HL-60 (cell line): ENCODE measurements around the gene EMILIN1.

Experiments
- POLR2AphosphoS5 ChIP-seq: IDR thresholded peaks from 2 replicates; pipeline ENCODE4 v1.6.1; 2012; ENCODE audit warnings: low read depth
- SPI1 ChIP-seq: IDR thresholded peaks from 2 replicates; pipeline ENCODE4 v1.6.1; 2012; ENCODE audit warnings: low read depth, mild to moderate bottlenecking, borderline replicate concordance
- TF ChIP-seq, protein P1 (sequence below): IDR thresholded peaks from 2 replicates; pipeline ENCODE4 v1.6.1; 2012; ENCODE audit warnings: low read depth; ENCODE audit not compliant: insufficient replicate concordance
- TF ChIP-seq, protein P2 (sequence below): IDR thresholded peaks from one replicate; pipeline ENCODE4 v1.5.1; 2011; ENCODE audit warnings: low read length, control low read depth, inconsistent platforms; ENCODE audit not compliant: insufficient read depth

DNA sequence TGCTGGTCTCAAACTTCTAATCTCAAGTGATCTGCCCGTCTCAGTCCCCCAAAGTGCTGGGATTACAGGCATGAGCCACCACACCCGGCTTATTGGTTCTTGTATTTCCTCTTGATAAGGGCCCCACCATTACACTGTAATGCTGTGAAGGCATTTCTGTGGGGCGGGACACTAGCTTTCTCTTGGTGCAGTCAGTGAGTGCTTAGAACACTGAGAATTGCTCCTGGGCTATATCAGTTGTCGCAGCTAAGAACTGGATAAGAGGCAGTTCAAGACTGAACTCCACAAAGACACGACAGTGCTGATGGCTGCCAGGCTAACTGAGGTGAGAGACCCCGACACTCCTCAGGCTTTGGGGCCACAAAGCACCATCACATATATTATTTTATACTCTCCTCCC lies 10.2 kb downstream of the EMILIN1 start:
- TF ChIP-seq, protein P1, sequence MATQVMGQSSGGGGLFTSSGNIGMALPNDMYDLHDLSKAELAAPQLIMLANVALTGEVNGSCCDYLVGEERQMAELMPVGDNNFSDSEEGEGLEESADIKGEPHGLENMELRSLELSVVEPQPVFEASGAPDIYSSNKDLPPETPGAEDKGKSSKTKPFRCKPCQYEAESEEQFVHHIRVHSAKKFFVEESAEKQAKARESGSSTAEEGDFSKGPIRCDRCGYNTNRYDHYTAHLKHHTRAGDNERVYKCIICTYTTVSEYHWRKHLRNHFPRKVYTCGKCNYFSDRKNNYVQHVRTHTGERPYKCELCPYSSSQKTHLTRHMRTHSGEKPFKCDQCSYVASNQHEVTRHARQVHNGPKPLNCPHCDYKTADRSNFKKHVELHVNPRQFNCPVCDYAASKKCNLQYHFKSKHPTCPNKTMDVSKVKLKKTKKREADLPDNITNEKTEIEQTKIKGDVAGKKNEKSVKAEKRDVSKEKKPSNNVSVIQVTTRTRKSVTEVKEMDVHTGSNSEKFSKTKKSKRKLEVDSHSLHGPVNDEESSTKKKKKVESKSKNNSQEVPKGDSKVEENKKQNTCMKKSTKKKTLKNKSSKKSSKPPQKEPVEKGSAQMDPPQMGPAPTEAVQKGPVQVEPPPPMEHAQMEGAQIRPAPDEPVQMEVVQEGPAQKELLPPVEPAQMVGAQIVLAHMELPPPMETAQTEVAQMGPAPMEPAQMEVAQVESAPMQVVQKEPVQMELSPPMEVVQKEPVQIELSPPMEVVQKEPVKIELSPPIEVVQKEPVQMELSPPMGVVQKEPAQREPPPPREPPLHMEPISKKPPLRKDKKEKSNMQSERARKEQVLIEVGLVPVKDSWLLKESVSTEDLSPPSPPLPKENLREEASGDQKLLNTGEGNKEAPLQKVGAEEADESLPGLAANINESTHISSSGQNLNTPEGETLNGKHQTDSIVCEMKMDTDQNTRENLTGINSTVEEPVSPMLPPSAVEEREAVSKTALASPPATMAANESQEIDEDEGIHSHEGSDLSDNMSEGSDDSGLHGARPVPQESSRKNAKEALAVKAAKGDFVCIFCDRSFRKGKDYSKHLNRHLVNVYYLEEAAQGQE = no peak
- TF ChIP-seq, protein P2, sequence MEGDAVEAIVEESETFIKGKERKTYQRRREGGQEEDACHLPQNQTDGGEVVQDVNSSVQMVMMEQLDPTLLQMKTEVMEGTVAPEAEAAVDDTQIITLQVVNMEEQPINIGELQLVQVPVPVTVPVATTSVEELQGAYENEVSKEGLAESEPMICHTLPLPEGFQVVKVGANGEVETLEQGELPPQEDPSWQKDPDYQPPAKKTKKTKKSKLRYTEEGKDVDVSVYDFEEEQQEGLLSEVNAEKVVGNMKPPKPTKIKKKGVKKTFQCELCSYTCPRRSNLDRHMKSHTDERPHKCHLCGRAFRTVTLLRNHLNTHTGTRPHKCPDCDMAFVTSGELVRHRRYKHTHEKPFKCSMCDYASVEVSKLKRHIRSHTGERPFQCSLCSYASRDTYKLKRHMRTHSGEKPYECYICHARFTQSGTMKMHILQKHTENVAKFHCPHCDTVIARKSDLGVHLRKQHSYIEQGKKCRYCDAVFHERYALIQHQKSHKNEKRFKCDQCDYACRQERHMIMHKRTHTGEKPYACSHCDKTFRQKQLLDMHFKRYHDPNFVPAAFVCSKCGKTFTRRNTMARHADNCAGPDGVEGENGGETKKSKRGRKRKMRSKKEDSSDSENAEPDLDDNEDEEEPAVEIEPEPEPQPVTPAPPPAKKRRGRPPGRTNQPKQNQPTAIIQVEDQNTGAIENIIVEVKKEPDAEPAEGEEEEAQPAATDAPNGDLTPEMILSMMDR = no peak
- TF ChIP-seq POLR2AphosphoS5 (no peak), SPI1 (no peak)
